Medulla oblongata (tissue), 1 donor: ENCODE data around the gene PHLDB3.
A peak's percentile ranks its signal among the peaks of the same experiment; 100 is the strongest.

Experiments
- DNase-seq: peaks from one replicate; pipeline ENCODE4 v3.0.0-alpha.2; 2015; ENCODE audit errors: extremely low spot score

Gene PHLDB3

GRCh38 chr19:43499042-43499441 lies 5.5 kb downstream of the PHLDB3 start:
- no peak for DNase-seq

- DNase-seq, result no peak
Measured at GRCh38 chr19:43498233-43498842, 6.2 kb downstream of the PHLDB3 start.

- DNase-seq, result no peak
Measured at GRCh38 chr19:43496960-43497359, 7.6 kb downstream of the PHLDB3 start.

- DNase-seq, result no peak
Measured at GRCh38 chr19:43495082-43495481, 9.5 kb downstream of the PHLDB3 start.

GRCh38 chr19:43490759-43491158 lies 13.8 kb downstream of the PHLDB3 start:
- no peak for DNase-seq

GRCh38 chr19:43489979-43490599 lies 14.5 kb downstream of the PHLDB3 start:
- no peak for DNase-seq

- DNase-seq, result no peak
Measured at GRCh38 chr19:43489310-43489709, 15.2 kb downstream of the PHLDB3 start.

- DNase-seq, result no peak
Measured at GRCh38 chr19:43488179-43488578, 16.4 kb downstream of the PHLDB3 start.

- no peak for DNase-seq
Measured at GRCh38 chr19:43486412-43486811, 18.1 kb downstream of the PHLDB3 start.

GRCh38 chr19:43485951-43486350 lies 18.6 kb downstream of the PHLDB3 start:
- no peak for DNase-seq

GRCh38 chr19:43483281-43483680 lies 21.3 kb downstream of the PHLDB3 start:
- DNase-seq, result no peak

GRCh38 chr19:43482193-43482592 lies 22.4 kb downstream of the PHLDB3 start:
- DNase-seq, result no peak

- no peak for DNase-seq
Measured at GRCh38 chr19:43481701-43482100, 22.8 kb downstream of the PHLDB3 start.

- no peak for DNase-seq
Measured at GRCh38 chr19:43480574-43480973, 24.0 kb downstream of the PHLDB3 start.

- DNase-seq, result no peak
Measured at GRCh38 chr19:43479961-43480561, 24.5 kb downstream of the PHLDB3 start.

- no peak for DNase-seq
Measured at GRCh38 chr19:43479226-43479625, 25.3 kb downstream of the PHLDB3 start.

GRCh38 chr19:43478323-43478722 lies 26.2 kb downstream of the PHLDB3 start:
- no peak for DNase-seq

- no peak for DNase-seq
Measured at GRCh38 chr19:43476606-43477005, 27.9 kb downstream of the PHLDB3 start.

- DNase-seq, result peak; percentile 92
Measured at GRCh38 chr19:43474986-43475705, 29.4 kb downstream of the PHLDB3 start.

- no peak for DNase-seq
Measured at GRCh38 chr19:43474487-43474886, 30.1 kb downstream of the PHLDB3 start.

GRCh38 chr19:43471091-43471490 lies 33.5 kb downstream of the PHLDB3 start:
- no peak for DNase-seq

- no peak for DNase-seq
Measured at GRCh38 chr19:43470288-43470687, 34.3 kb downstream of the PHLDB3 start.

GRCh38 chr19:43469160-43469480 lies 35.4 kb downstream of the PHLDB3 start:
- DNase-seq, result no peak
